GM19023 (cell line): ENCODE measurements around the gene ZC3H18.

ENCODE experiments used
- ATAC-seq: cut with Tn5 transposase; IDR thresholded peaks from one replicate; pipeline ENCODE4 v1.9.1; 2021; ENCODE audit warnings: mild to moderate bottlenecking, moderate library complexity; ENCODE audit not compliant: unreplicated experiment

Gene ZC3H18

GRCh38 chr16:88636488-88637265 lies 66.5 kb downstream of the ZC3H18 start:
- no peak for ATAC-seq

DNA sequence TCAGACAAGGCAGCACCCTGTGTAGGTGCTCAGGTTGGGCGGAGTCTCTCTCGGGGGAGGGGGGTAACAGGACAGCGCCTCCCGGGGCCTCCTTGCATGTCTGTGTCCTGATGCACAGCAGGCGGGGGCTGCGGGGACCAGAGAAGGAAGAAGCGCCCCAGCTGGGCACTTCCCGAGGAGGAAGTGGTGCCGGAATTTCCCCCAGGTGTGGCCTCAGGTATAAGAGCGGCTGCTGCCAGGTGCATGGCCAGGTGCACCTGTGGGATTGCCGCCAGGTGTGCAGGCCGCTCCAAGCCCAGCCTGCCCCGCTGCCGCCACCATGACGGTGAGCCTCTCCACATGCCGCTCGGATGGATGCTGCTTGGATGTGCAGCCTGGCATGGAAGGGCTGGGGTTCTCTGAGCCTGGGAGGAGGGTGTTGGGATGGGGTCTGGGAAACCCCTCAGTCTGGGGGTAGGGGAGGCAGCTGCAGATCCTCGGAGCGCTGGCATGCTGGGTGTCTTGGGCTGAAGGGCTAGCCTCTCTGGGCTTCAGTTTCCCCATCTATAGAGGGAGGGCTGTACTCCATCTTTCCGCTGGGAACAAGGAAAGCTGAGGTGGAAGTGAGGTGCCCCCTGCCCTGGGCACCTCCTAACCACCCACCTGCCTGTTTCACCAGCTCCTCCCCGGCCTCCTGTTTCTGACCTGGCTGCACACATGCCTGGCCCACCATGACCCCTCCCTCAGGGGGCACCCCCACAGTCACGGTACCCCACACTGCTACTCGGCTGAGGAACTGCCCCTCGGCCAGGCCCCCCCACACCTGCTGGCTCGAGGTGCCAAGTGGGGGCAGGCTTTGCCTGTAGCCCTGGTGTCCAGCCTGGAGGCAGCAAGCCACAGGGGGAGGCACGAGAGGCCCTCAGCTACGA lies 68.4 kb downstream of the ZC3H18 start, which contains the start of gene IL17C:
TSS of gene IL17C (plus strand) at position 250 of the 908 bp plus-strand sequence. CDS start at position 320, 70 bp downstream.
- no peak for ATAC-seq

GRCh38 chr16:88639231-88640038 lies 69.2 kb downstream of the ZC3H18 start:
- ATAC-seq, result no peak

- no peak for ATAC-seq
These were observed 69.9 kb downstream of the ZC3H18 start for GRCh38 chr16:88640039-88640495.

- no peak for ATAC-seq
These were observed 70.5 kb downstream of the ZC3H18 start for GRCh38 chr16:88640498-88641247.

DNA sequence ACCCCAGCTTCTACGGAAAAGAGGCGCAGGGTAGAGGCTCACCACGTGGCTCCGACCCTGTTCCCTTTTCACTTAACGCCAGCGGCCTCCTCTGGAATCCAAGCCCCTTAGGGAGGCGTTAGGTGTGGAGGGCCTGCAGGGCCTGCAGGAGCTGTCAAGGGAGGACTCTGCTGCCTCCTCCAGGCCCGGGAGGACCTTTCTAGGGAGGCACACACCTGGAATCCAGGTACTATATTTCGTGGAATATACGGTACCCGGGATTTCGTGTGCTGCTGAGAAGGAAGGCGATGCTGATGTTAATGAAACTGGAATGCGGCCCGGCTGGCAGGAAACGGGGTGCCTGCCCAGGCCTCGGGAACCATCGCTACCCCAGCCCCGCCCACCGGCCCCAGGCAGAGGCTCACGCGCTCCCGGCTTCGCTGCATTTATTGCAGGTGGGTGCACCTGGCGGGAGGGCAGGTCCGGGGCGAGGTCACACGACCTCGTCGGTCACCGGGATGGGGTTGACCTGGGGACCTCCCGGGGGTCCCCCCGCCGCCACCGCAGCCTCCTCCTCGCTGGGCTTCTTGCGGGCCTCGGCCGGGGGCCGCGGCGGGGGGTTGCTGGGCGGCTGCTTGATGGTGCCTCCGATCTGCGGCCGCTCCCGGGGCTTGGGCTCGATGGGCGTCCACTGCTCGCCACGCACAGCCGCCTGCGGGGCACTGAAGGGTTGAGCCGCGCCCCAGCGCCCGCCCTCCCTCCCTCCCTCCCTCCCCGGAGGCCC lies 72.9 kb downstream of the ZC3H18 start:
- no peak for ATAC-seq

DNA sequence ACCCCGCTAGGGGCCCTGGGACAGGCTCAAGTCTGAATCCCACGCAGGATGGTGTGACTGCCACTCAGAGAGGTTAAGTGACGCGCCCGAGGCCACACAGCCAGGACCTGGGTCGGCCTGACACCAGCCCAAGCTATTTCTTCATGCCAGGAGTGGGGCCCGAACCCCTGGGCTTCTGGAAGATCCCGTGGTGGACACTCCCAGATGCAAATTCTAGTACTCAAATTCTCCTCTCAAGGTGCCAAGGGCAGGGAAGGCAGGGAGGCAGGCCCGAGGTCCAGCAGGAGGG lies 73.4 kb downstream of the ZC3H18 start:
- ATAC-seq, result no peak

DNA sequence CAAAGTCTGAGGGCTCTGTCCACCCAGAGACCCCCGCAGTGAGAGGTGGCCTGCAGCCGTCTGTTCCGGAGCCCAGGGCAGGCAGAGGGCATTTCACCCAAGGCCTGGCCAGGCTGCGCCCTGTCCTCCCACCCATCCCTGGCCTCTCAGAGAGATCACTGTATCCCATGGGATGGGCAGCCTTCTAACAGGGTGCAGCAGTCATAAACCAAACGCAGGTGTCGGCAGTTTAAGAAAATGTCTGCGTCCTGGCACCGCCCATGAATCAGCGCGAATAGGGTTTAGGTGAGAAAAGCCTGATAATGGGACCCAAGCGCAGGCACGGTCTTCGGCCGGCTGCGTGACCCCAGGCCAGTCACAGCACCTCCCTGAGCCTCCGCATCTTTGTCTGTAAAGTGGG lies 75.3 kb downstream of the ZC3H18 start:
- ATAC-seq, result no peak

- ATAC-seq, result no peak
These were observed 75.7 kb downstream of the ZC3H18 start for GRCh38 chr16:88645941-88646340.

DNA sequence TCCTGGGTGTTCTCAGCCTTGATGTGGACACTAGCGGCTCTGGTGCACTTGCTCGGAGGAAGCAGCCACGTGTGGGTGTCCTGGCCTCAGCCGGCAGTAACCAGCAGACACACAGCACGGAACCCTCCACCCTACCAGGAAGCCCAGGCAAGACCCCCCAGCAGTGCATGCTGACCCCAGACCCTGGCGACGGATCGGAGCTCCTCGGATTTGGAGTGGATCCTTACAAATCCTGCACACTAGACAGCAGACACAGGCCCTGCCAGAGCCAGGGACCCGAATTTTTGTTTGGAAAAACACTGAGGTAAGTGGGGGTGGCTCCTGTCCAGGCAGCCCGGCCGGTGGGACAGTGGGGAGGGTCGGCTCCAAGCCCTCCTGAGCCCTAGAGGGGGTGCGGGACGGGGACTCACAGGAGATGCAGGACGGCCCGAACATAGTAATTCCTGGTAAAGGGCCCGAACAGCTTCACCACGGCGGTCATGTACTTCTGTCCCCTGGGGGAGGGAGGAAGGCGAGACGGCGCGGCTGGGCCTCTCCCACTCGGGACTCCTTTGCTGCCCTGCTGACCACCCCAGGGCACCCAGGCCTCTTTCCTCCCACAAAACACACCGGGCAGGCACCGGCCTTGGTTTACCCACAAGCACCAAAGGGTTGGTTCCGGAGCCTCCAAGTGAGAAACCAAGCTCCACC lies 76.3 kb downstream of the ZC3H18 start:
- ATAC-seq, result no peak

DNA sequence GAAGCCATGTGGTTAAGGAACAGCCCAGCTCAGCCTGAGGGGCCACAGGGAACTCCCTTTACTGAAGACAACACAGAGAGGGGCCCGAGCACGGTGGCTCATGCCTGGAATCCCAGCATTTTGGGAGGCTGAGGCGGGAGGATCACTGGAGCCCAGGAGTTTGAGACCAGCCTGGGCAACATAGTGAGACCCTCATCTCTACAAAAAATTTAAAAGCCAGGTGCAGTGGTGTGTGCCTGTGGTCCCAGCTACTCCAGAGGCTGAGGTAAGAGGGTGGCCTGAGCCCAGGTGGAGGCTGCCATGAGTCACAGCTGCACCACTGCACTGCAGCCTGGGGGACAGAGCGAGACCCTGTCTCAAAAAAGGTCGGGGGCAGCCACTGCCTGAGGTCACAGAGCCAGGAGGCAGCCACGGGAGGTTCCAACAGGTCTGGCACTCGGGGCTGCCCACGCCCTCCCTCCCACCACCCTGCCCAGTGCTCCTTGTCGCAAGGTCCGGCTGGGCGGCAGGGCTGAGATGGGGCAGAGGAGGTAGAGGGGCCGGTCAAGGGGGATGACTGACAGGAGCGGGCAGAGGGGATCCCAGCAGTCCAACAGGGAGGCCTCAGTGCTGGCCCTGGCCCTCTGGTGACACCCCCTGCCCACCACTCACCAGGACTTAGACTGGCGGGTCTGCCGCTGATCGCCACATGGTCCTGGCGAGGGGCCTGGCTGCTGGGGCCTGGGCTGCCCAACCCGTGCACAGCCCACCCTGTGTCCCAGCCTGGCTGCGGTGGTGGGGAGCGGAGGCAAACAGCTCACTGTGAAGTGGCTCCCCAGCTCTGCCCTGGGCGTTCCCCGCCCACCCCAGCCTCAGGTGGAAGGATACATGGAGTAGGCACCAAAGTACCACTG lies 77.2 kb downstream of the ZC3H18 start:
- no peak for ATAC-seq

DNA sequence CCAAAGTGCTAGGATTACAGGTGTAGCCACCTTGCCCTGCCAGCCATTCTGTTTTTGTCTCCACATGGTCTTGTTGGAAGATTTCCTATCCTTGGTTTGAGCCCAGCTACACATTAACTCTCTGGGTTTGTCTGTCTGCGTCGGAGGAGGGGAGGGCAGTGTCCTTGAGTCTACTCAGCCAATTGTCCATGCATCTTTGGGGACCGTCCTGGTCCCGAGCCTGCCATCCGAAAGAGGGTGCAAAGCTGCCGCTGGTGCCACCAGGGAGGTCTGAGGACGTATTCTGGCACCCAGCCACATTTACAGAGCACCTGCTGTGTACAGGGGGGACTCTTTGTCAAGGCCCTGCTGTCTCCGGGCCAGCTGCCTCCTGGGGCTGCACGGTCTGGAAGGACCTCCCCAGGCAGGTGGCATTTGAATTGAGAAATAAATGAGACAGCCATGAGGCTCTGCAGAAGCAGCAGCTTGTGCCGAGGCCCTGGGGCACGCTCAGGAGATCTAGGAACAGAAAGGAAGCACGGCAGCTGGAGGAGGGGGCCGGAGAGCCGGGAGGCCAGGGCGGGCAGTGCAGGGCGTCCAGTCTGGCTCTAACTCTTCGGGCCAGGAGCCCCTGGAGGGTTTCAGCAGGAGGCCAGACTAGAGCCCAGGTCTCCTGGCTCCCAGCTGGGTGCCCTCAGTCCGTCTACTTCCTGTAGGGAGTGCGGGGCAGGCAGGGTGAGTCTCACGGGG lies 79.2 kb downstream of the ZC3H18 start:
- ATAC-seq, result no peak

- ATAC-seq, result peak; percentile 16
These were observed 79.9 kb downstream of the ZC3H18 start for GRCh38 chr16:88649924-88650748.

GRCh38 chr16:88650749-88651275 lies 80.6 kb downstream of the ZC3H18 start, which contains the start of gene CYBA:
Gene CYBA, minus strand, starts transcription at chr16:88651053. Its CDS starts 40 bp downstream, at chr16:88651013.
- ATAC-seq, result peak; percentile 82

- ATAC-seq, result peak; percentile 65
These were observed 81.2 kb downstream of the ZC3H18 start for GRCh38 chr16:88651276-88651988.
